Cardiac atrium fibroblast (primary cell): ENCODE results near the gene DHX8. TPM values are rescaled to one million over a fixed set of nuclear protein-coding genes. Genes with fewer than 3 reads are reported as not detected.

ENCODE experiments used
- total RNA-seq: library from RNA; depleted of rRNA; stranded (reverse); fragments of >200 nt; gene quantifications from 2 replicates; pipeline ENCODE4 v1.2.3, GENCODE V29; 2015

DHX8 gene
- 22.6 and 37.1 TPM in 2 replicates for total RNA-seq

DNA sequence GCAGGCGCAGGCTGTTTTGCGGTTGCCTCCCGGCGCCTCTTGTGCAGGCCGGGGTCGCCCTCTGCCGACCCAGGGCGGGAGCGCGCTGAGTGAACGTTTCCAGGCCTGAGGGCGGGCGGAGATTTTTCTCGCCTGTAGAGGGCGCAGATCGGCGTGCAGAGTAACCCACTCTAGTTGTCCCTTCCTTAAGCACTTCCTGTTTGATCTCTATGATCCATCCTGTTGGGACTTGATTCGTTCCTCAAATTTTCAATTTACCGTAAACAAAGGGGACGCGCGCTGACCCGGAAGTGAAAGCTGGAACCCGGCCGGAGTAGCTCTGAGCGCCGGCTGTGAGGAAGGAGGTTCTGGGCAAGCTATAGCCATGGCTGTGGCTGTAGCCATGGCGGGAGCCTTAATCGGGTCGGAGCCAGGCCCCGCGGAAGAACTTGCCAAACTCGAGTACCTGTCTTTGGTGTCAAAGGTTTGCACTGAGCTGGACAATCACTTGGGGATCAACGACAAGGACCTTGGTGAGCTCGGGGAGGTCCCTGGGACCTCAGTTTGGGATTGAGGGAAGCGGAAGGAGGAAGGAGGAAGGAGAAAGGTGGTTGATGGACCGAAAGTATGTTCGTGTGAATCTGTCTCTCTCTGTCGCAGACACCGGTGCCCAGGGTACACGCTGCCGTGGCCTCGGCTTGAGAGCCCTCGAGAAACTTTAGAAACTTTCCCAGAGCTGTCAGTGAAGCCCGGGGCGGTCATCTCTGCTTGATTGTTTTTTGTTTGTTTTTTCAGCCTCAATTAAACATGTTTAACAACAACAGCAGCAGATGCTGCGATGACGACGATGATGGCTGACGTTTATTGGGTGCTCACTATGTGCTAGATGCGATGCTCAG, at the start of gene DHX8:
Gene DHX8 (plus strand): TSS at position 302 of the 878 bp plus-strand sequence. CDS start 63 bp downstream, at position 365.

DNA sequence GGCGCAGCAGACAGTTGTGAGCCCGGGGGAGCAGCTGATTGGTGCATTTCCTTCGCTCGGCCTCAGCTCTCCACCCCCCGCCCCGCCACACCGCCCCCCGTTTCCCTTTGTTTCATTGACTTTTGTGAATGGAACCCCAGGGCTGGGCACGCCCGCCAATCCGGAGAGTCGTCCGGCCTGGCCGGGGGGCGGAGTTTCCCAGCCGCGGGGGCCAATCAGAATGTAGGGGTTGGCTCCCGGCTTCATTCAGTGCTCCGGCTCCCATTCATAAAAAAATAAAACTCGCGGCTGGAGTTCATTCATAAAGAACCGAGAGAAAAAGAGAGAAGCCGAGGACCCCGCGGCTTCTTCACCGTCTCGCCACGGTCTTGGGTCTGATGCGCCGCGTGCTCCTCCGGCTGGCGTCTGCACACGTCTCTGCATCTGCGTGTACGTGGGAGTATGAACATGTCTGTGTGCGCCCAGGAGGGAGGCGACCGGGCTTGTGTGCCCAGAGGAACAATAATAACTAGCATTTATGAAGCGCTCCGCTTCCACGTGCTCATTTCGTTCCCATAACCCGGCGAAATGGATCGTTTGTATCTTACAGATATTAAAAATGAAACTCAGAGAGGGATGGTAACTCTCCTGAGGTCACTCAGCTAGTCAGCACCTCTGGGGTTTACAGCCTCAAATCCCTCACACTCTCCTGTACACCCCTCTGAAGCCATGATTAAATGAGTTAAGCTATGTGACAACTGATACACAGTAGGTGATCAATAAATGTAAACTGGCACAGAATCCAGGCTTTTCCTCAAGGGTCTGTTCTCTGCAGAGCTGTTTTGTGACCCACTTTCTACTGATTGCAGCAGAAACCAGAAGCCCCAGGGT, 62.8 kb downstream of the DHX8 start, which contains the start of gene ETV4:
Gene ETV4 (minus strand): TSS at position 22 of the 870 bp plus-strand sequence. CDS start 723 bp downstream, outside the sequence.

Other genes starting within 250 kb of the DHX8 start
- not detected in 2 replicates for gene RNU2-1, start 250.0 kb upstream of the DHX8 start, total RNA-seq
- 19.5 and 23.2 TPM in 2 replicates for gene ARL4D, start 85.0 kb upstream of the DHX8 start, total RNA-seq
- 10.9 and 17.0 TPM in 2 replicates for gene ETV4, start 62.4 kb downstream of the DHX8 start, total RNA-seq
- gene MEOX1, start 177.9 kb downstream of the DHX8 start, total RNA-seq = 0.54 TPM in 1 of 2 replicates, not detected in the other